HL-60 (cell line): ENCODE measurements around the gene MALT1.

Experiments used
- DNase-seq, 2 experiments: peaks; one replicate each; pipeline ENCODE4 v3.0.0-alpha.2; 2010 to 2020; ENCODE audit warnings: low read depth in 1 of 2, low spot score in 1 of 2
- H3K27ac ChIP-seq: fragments of 250-450 bp; sonication (Bioruptor Pico); replicated peaks from 2 replicates; pipeline ENCODE4 v1.5.1; 2020; ENCODE audit warnings: mild to moderate bottlenecking, moderate library complexity
- H3K27me3 ChIP-seq: fragments of 250-450 bp; sonication (Bioruptor Pico); 2 replicates; pipeline ENCODE4 v1.5.1; 2021; ENCODE audit warnings: mild to moderate bottlenecking, moderate library complexity; ENCODE audit not compliant: insufficient read depth, poor library complexity, severe bottlenecking
- H3K4me3 ChIP-seq: replicated peaks from 2 replicates; pipeline ENCODE4 v1.5.1; 2011; ENCODE audit warnings: mild to moderate bottlenecking, control low read depth, low read length; ENCODE audit not compliant: insufficient read depth
- GABPA ChIP-seq: IDR thresholded peaks from 2 replicates; pipeline ENCODE4 v1.6.1; 2012; ENCODE audit warnings: low read depth
- POLR2AphosphoS5 ChIP-seq: IDR thresholded peaks from 2 replicates; pipeline ENCODE4 v1.6.1; 2012; ENCODE audit warnings: low read depth
- SPI1 ChIP-seq: IDR thresholded peaks from 2 replicates; pipeline ENCODE4 v1.6.1; 2012; ENCODE audit warnings: low read depth, mild to moderate bottlenecking, borderline replicate concordance
- TF ChIP-seq, protein P1 (sequence below): IDR thresholded peaks from 2 replicates; pipeline ENCODE4 v1.6.1; 2012; ENCODE audit warnings: low read depth; ENCODE audit not compliant: insufficient replicate concordance
- TF ChIP-seq, protein P2 (sequence below): IDR thresholded peaks from one replicate; pipeline ENCODE4 v1.5.1; 2011; ENCODE audit warnings: low read length, control low read depth, inconsistent platforms; ENCODE audit not compliant: insufficient read depth

Gene MALT1

DNA sequence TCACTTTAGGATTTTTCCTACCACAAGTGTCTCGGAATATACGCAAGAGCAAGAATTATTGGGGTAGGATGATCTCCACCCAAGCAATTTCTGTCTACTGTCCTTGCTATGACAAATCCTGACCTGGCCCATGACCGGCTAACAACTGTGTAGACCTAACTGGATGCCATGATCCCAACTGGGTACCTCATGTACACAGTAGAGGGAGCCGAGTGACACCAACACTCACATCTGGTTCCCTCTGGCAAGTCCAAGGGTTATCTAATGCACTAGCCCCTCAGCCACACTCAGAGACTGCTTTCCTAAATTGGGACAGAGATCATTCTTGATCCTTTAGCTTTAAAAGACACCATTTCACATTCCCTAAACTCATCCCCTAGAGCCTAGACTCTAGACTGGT lies 132.7 kb downstream of the MALT1 start:
- Histone ChIP-seq H3K4me3 (no peak overlapping the region), H3K27me3 (no peaks in the 10 kb centered on the region), H3K27ac (no peak overlapping the region)
- TF ChIP-seq SPI1 (no peak), GABPA (no peak), POLR2AphosphoS5 (no peak)
- TF ChIP-seq, protein P1, sequence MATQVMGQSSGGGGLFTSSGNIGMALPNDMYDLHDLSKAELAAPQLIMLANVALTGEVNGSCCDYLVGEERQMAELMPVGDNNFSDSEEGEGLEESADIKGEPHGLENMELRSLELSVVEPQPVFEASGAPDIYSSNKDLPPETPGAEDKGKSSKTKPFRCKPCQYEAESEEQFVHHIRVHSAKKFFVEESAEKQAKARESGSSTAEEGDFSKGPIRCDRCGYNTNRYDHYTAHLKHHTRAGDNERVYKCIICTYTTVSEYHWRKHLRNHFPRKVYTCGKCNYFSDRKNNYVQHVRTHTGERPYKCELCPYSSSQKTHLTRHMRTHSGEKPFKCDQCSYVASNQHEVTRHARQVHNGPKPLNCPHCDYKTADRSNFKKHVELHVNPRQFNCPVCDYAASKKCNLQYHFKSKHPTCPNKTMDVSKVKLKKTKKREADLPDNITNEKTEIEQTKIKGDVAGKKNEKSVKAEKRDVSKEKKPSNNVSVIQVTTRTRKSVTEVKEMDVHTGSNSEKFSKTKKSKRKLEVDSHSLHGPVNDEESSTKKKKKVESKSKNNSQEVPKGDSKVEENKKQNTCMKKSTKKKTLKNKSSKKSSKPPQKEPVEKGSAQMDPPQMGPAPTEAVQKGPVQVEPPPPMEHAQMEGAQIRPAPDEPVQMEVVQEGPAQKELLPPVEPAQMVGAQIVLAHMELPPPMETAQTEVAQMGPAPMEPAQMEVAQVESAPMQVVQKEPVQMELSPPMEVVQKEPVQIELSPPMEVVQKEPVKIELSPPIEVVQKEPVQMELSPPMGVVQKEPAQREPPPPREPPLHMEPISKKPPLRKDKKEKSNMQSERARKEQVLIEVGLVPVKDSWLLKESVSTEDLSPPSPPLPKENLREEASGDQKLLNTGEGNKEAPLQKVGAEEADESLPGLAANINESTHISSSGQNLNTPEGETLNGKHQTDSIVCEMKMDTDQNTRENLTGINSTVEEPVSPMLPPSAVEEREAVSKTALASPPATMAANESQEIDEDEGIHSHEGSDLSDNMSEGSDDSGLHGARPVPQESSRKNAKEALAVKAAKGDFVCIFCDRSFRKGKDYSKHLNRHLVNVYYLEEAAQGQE, result no peak
- TF ChIP-seq, protein P2, sequence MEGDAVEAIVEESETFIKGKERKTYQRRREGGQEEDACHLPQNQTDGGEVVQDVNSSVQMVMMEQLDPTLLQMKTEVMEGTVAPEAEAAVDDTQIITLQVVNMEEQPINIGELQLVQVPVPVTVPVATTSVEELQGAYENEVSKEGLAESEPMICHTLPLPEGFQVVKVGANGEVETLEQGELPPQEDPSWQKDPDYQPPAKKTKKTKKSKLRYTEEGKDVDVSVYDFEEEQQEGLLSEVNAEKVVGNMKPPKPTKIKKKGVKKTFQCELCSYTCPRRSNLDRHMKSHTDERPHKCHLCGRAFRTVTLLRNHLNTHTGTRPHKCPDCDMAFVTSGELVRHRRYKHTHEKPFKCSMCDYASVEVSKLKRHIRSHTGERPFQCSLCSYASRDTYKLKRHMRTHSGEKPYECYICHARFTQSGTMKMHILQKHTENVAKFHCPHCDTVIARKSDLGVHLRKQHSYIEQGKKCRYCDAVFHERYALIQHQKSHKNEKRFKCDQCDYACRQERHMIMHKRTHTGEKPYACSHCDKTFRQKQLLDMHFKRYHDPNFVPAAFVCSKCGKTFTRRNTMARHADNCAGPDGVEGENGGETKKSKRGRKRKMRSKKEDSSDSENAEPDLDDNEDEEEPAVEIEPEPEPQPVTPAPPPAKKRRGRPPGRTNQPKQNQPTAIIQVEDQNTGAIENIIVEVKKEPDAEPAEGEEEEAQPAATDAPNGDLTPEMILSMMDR, result no peak
- no peak for DNase-seq
